Left colon (tissue), 2 donors: ENCODE data around the gene ABCB1. TPM values are rescaled to one million over a fixed set of nuclear protein-coding genes. Genes with fewer than 3 reads are reported as not detected.

Source experiments
- total RNA-seq, 2 donors: library from RNA; stranded (reverse); fragmentation: NEBNext Ultra II Directional; extraction: Animal tissue kit (Norgen Biotek cat#: 25700); gene quantifications; one replicate each; pipeline ENCODE4 v1.2.1, GENCODE V29; 2021
- donor health status: DM: no; HTN: no; CAD: no.
- donor health status: DM: yes; HTN: yes; CAD: no.

The ABCB1 gene
- total RNA-seq, 2 donors from 2014 or later, result 30.5 to 259 TPM

Other genes starting within 250 kb of the ABCB1 start
- gene ABCB4, start 125.2 kb downstream of the ABCB1 start, total RNA-seq, result under 1 TPM; 0.37 to 0.78 TPM
- 1 to 10 TPM; 4.8 to 8.1 TPM for gene RUNDC3B, start 27.5 kb upstream of the ABCB1 start, total RNA-seq